Stimulated activated CD4-positive, alpha-beta T cell treated with anti-CD3 and anti-CD28 coated beads, Interleukin-1b, Interleukin-23, amount 100 ng/mL, for 24 hours (primary cell): ENCODE results near the gene FBXW9.
"Not testable (repeated sequence)": the region's sequence is repeated elsewhere in the genome, so short reads cannot be mapped to it uniquely, and the experiment has no call there.

Source experiments
- DNase-seq, 4 experiments: peaks; one replicate each; pipeline ENCODE4 v3.0.0-alpha.2; 2020; ENCODE audit warnings: low read depth in 4 of 4, low spot score in 1 of 4

Gene FBXW9

GRCh38 chr19:12715929-12716328, 19.5 kb upstream of the FBXW9 start:
- DNase-seq, result no peak

GRCh38 chr19:12715102-12715501, 18.7 kb upstream of the FBXW9 start:
- no peak for DNase-seq

GRCh38 chr19:12713304-12713703, 16.9 kb upstream of the FBXW9 start:
- DNase-seq, result not testable (repeated sequence)

- not testable (repeated sequence) for DNase-seq
Observed at GRCh38 chr19:12712077-12712476, 15.6 kb upstream of the FBXW9 start.

DNA sequence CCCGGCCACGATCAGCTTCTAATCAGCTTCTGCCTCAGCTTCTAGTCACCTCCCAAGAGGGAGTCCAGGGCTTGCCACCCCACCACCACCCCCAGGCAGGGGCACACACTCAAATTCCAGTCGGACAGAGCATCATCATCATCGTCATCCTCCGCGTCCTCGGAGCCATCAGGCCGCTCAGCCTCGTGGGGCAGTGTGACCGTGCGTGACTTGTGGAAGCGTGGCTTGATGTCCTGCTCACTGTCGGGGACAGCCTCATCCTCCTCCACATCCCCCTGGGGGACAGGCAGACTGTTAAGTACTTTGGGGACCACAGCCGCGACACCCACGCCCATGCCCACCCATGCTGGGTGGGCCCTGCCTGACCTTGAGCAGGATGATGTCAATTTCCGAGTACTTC, 14.8 kb upstream of the FBXW9 start:
- no peak for DNase-seq

GRCh38 chr19:12708641-12709040, 12.2 kb upstream of the FBXW9 start:
- DNase-seq, result no peak

GRCh38 chr19:12706332-12706718, 9.9 kb upstream of the FBXW9 start:
- DNase-seq, result no peak

DNA sequence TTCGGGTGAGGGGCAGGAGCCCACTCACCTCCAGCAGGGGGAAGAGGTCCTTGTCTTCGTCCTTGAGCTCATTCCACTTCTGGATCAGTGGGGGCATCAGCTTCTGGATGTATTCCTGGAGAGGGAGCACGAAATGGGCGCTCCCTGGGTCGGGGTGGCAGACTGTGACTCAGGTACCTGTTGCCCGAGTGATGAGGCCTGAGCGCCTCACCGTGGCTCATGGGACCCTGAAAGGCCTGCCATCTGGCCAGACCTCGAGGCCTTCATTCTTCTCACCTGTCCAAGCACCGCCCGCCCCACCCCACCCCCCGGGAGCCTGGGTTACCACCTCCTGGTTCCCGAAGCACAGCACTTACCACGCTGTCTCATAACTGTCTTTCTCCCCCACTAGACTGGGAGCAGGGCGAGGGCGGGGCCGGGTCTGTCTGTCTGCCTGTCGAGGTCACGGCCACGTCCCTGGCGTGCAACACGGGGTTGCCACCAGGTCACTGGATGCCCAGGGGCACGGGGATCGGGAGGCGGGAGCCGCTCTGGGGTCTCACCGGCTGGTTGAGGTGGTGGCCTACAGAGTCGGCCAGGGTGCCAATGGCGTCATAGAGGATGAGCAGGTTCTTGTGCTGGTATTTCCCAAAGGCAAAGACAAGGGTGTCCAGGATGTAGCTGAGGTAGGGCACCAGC, 9.4 kb upstream of the FBXW9 start:
- DNase-seq, result no peak

DNA sequence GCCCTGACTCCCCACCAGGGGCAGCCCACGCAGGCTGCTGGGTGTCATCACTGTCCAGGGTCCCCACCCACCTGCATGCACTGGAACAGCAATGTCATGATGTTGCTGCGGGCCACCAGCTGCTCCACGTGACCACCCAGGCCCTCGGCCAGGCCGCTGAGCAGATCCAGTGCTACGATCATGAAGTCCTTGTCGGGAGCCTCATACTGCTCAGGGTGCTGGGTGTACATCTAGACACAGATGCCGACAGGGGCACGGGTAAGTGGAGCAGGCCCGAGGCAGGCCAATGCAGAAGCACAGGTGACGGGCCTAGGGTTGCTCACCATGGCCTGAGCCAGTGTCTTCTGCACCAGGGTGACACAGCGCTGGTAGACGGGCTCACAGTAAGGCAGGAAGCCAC, 8.7 kb upstream of the FBXW9 start:
- DNase-seq, result no peak

DNA sequence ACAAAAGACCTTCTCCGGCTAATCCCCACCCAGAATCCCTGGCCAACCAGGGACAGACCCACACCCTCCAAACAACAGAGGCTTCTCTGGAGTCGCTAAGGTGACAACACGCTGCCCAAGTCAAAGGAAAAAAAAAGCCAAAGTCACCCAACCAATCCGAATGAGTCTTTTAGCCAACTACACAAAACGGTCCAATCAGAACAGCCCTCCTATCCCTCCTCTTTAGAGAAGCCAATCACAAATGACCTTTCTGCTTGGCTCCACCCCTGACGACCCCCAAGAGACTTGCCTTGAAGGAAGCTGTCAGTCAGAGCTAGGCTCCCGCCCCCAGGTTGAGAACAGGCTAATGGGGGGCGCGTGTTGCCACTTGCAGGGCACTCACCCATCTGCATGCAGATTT, 6.6 kb upstream of the FBXW9 start:
- DNase-seq, result no peak

GRCh38 chr19:12701596-12702282, 5.3 kb upstream of the FBXW9 start:
- no peak for DNase-seq

- DNase-seq, result no peak
Observed at GRCh38 chr19:12698138-12698537, 1.7 kb upstream of the FBXW9 start.

- DNase-seq, result not testable (repeated sequence)
Observed at GRCh38 chr19:12697425-12697824, 994 bp upstream of the FBXW9 start.

DNA sequence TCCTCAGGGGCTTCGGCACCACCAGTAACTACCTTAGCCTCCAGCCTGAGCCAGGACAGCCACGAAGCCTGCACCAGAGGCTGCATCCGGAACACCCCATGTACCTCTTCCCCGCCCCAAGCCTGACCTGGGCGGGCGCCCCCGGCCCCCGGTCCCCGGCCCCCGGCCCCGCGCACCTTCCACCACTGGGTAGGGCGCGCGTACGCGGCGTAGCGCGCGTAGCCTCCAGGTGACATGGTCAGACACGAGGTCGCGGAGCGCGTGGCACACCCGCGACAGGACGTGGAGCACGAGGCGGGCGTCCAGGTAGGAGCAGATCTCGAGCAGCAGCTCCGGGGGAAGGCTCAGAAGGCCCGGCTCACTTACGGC, 450 bp downstream of the FBXW9 start:
- no peak for DNase-seq

GRCh38 chr19:12695514-12695913, 917 bp downstream of the FBXW9 start:
- DNase-seq, result no peak

DNA sequence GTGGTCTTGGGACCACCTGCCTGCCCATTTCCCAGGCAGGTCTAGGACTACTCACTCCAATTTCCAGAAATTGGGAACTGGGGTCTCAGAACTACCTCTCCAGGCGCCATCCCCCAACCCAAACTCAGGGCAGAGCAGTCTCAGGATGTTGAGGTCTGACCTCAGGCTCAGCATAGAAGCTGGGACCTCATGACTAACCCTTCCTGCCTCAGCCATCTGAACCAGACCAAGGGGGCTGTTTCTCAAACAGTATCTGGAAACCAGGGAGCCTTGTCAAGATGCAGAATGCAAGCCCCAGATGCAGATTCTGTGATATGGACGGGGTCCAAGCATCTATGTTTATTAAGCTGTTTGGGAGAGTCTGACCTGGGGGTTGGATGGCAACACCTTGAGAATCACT, 1.3 kb downstream of the FBXW9 start:
- no peak for DNase-seq

DNA sequence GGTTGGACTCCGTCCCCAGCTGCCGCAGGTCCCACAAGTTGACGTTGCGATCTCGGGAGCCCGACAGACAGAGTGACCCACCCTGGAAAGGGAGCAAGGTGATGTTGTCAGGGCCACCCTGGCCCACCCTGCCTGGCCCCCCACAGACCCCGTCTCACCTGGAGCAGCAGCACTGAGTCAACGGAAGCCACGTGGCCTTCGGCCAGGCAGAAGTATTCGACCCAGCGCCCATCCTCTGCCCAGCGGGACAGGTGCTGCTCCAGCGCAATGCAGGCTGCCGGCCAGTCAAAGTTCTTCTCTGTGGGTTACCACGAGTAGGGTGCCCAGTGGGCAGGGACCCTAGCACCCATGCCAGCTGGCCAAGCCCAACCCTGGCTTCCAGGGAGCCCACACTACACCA, 1.8 kb downstream of the FBXW9 start:
- DNase-seq, result no peak

- no peak for DNase-seq
Observed at GRCh38 chr19:12692960-12693359, 3.5 kb downstream of the FBXW9 start.

- no peak for DNase-seq
Observed at GRCh38 chr19:12689581-12690216, 6.7 kb downstream of the FBXW9 start.

DNA sequence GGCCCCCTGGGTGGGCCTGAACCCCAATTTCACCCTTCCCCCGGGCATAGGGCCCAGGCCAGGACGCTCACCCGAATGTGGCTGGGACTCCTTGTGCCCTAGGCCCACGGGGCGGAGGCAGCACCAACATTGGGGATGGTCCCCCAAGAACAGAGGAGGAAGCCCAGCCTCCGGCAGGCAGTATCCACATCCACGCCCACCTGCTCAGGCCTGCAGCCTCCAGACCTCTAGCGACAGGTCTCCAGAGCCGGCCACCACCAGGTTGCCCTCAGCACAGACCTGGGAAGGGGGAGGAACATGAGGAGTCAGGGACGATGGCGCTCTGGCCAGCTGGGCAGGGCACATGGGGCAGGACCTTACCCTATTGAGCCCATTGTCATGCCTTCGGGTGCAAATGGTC, 7.4 kb downstream of the FBXW9 start:
- no peak for DNase-seq

DNA sequence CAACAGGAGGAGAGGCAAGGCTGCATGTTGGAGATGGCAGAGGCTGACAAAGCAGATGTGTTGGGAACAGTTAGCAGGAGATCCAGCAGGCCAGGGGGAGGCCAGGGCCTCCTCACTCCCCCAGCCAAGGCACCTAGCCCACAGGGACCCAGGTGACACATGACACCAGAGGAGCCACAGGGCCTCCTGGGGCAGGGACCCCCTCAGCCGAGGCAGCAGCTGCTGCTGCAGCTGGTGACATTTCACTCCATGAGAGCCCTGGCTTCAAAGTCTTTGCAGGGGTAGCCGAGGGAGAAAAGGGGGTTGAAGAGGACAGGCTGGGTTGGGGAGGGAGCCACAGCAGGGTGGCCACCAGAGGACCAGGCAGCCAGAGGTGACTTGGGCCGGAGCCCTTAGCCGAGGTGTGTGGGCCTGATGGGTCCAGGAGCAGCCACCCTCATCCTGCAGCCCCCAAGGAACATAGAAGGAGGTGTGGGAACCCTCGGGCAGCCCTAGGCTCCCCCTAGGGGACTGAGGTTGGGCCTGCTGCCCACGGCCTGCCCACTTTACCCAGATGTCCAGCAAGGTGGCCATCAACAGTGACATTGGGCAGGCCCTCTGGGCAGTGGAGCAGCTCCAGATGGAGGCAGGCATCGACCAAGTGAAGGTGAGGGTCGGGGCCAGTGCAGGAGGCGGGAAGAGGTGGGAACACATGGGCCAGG, 8.8 kb downstream of the FBXW9 start, which contains the start of gene GNG14:
Gene GNG14 (plus strand): TSS at position 503 of the 701 bp plus-strand sequence. CDS start 51 bp downstream, at position 554.
- DNase-seq, result no peak

DNA sequence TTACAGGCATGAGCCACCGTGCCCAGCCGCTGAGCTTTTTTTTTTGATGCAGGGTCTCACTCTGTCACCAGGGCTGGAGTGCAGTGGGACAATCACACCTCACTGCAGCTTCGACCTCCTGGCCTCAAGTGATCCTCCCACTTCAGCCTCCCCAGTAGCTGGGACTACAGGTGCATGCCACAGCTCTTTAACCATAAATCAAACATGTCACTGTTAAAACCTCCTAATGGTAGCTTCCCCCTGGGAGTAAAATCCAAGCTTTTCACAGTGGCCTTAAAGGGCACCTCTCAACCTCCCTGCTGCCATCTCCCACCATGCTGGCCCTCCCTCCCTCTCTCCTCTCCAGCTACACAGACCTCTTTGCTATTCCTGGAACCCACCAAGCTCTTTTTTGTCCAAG, 10.6 kb downstream of the FBXW9 start:
- DNase-seq, result no peak
